GM21381 (cell line): Measurements from ENCODE around the gene PRSS3.
"Not testable (repeated sequence)": the region's sequence is repeated elsewhere in the genome, so short reads cannot be mapped to it uniquely, and the experiment has no call there.

ENCODE experiments used
- ATAC-seq: cut with Tn5 transposase; IDR thresholded peaks from one replicate; pipeline ENCODE4 v1.9.1; 2021; ENCODE audit warnings: mild to moderate bottlenecking, moderate library complexity; ENCODE audit not compliant: unreplicated experiment

Gene PRSS3

GRCh38 chr9:33817327-33818166, 22.2 kb downstream of the PRSS3 start:
- peak; percentile 26 for ATAC-seq

GRCh38 chr9:33818167-33818846, 22.9 kb downstream of the PRSS3 start:
- no peak for ATAC-seq

- ATAC-seq = no peak
Observed at GRCh38 chr9:33818847-33819500, 23.6 kb downstream of the PRSS3 start.

- no peak for ATAC-seq
Observed at GRCh38 chr9:33820231-33820745, 24.9 kb downstream of the PRSS3 start.

- ATAC-seq = no peak
Observed at GRCh38 chr9:33823801-33824200, 28.4 kb downstream of the PRSS3 start.

- ATAC-seq = not testable (repeated sequence)
Observed at GRCh38 chr9:33827285-33827684, 31.9 kb downstream of the PRSS3 start.

GRCh38 chr9:33829641-33830230, 34.4 kb downstream of the PRSS3 start:
- ATAC-seq = not testable (repeated sequence)

GRCh38 chr9:33835625-33836260, 40.4 kb downstream of the PRSS3 start:
- no peak for ATAC-seq

GRCh38 chr9:33836261-33836660, 40.9 kb downstream of the PRSS3 start:
- ATAC-seq = not testable (repeated sequence)

- ATAC-seq = no peak
Observed at GRCh38 chr9:33837138-33837537, 41.8 kb downstream of the PRSS3 start.

- ATAC-seq = no peak
Observed at GRCh38 chr9:33840381-33840780, 45.0 kb downstream of the PRSS3 start.

GRCh38 chr9:33843312-33843961, 48.1 kb downstream of the PRSS3 start:
- ATAC-seq = no peak

GRCh38 chr9:33846231-33846630, 50.9 kb downstream of the PRSS3 start:
- no peak for ATAC-seq

- ATAC-seq = not testable (repeated sequence)
Observed at GRCh38 chr9:33847894-33848205, 52.5 kb downstream of the PRSS3 start.
